Measurements from ENCODE around the gene HOXA9. TPM values are rescaled to one million over a fixed set of nuclear protein-coding genes. Genes with fewer than 3 reads are reported as not detected.

HOXA9 gene
- total and polyA plus RNA-seq, 2 of the 4 experiments (the other 2 are of a cell fraction), result 0.18 to 0.32 TPM

GRCh38 chr7:27154901-27155815, 10.2 kb downstream of the HOXA9 start (continued):
- no peak for TF ChIP-seq BHLHE40 (IDR thresholded peaks at IDR 0.05; ENCODE audit: low read depth, low read length)
- no peak for TF ChIP-seq RCOR1 (IDR thresholded peaks at IDR 0.05; ENCODE audit: insufficient replicate concordance, low read length)
- no peak for TF ChIP-seq SMC3 (IDR thresholded peaks at IDR 0.05; ENCODE audit: low read depth, low read length)

DNA sequence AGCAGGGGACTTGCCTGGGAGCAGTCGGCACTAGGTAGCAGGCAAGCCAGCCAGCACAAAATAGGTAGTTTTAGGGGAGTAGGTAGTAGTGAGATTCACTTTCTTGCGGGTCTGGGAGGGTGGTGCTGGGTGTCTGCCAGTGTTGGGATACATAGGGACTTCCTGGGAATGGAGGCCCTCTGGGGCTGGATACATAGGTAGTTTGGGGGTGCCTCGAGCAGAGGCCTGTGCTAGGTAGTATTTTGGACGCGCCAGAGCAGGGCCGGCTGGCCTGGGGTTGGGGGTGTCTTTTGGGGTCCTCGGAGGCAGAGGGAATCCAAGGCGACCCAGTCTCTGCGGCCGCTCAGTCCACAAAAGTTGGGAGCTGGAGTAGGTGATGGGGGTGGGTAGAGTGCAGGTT, 11.0 kb downstream of the HOXA9 start:
- POLR2A ChIA-PET (ENCODE audit: unreplicated experiment), result no interaction called here
- Histone ChIP-seq H3K56ac (ENCODE audit: extremely low read depth, insufficient read depth, low read length) (no peak overlapping the region), H4K91ac (ENCODE audit: insufficient read depth, low read depth, low read length) (no peak overlapping the region), H2BK5ac (ENCODE audit: low read depth, low read length, poor library complexity, severe bottlenecking) (no peak overlapping the region), H2AFZ (replicated peaks; ENCODE audit: low read length, poor library complexity) (no peak overlapping the region), H2BK20ac (ENCODE audit: low read depth, low read length) (no peak overlapping the region), H3K36me3 (ENCODE audit: control insufficient read depth, insufficient read depth, low read length) (no peaks in the 10 kb centered on the region), H3K4ac (ENCODE audit: low read depth, low read length) (no peak overlapping the region), H3K4me2 (ENCODE audit: low read depth, low read length) (no peak overlapping the region), H2BK15ac (ENCODE audit: low read depth, low read length) (no peak overlapping the region), H2BK120ac (ENCODE audit: low read depth, low read length) (no peak overlapping the region), H3K9ac (ENCODE audit: low read depth, low read length) (no peak overlapping the region), H3K23ac (ENCODE audit: low read depth, low read length) (no peak overlapping the region), H3K18ac (ENCODE audit: low read depth, low read length) (no peak overlapping the region), H3K79me1 (ENCODE audit: low read depth in 1 of 2, low read length in 2 of 2) (0 out of 4 replicates have a peak, but pooled peaks cover 0 to 12% of the 10 kb centered on the region in 2 experiments), H3K4me3 (ENCODE audit: insufficient read depth, low read depth, low read length) (no peak overlapping the region), H2AK9ac (replicated peaks; ENCODE audit: low read depth, low read length, poor library complexity) (no peak overlapping the region), H4K8ac (ENCODE audit: low read depth in 2 of 2, low read length in 2 of 2) (no peak overlapping the region), H3K14ac (replicated peaks; ENCODE audit: low read depth, low read length) (no peak overlapping the region), H3K27ac (ENCODE audit: insufficient read depth, low read length) (no peak overlapping the region), H4K20me1 (ENCODE audit: insufficient read depth, low read length) (no peaks in the 10 kb centered on the region), H4K5ac (ENCODE audit: low read depth, low read length) (no peak overlapping the region), H3K9me3 (ENCODE audit: control insufficient read depth, insufficient read depth, low read length) (no peaks in the 10 kb centered on the region), H3K4me1 (ENCODE audit: control insufficient read depth, insufficient read depth, low read length) (peaks cover 6% of the 10 kb centered on the region; the same call in 1 of the 2 replicates), H2AK5ac (ENCODE audit: low read depth, low read length) (no peak overlapping the region), H3K27me3 (ENCODE audit: control insufficient read depth, insufficient read depth, low read length) (no peaks in the 10 kb centered on the region; the same call in 1 of the 2 replicates), H3K9me1 (ENCODE audit: insufficient read depth, low read length) (peaks cover 3% of the 10 kb centered on the region; the same call in 1 of the 2 replicates)
- 85% methylated on average over 5 of the region's 10 CpGs; no CpG with 5 or more reads in 1 of the 2 experiments for WGBS, 2 experiments (ENCODE audit: extremely low coverage in 2 of 2, insufficient read length in 1 of 2)
- dilution Hi-C loops (cut with HindIII; ENCODE audit: low sequenced_read_pairs, unreplicated experiment), result no loop called here
- no peak for ATAC-seq (ENCODE audit: low read depth)
- in situ Hi-C loops (cut with MboI; ENCODE audit: low sequenced_read_pairs), result no loop called here
- no TSS peak for BruUV-seq (replicated peaks)
- CTCF ChIA-PET, result no interaction called here
- no peak for DNase-seq
- TF ChIP-seq MAFK (IDR thresholded peaks at IDR 0.05; ENCODE audit: low read depth, low read length) (no peak), RCOR1 (IDR thresholded peaks at IDR 0.05; ENCODE audit: insufficient replicate concordance, low read length) (no peak), RFX5 (IDR thresholded peaks at IDR 0.05; ENCODE audit: low read depth, low read length) (no peak), ELK1 (IDR thresholded peaks at IDR 0.05; ENCODE audit: borderline replicate concordance, low read depth, low read length) (no peak), NFE2L2 (IDR thresholded peaks at IDR 0.05; ENCODE audit: low read depth, low read length) (no peak), MAZ (IDR thresholded peaks at IDR 0.05; ENCODE audit: borderline replicate concordance, low read depth, low read length) (no peak), RAD21 (IDR thresholded peaks at IDR 0.05; ENCODE audit: low read length) (no peak)
- TF ChIP-seq, protein P1, sequence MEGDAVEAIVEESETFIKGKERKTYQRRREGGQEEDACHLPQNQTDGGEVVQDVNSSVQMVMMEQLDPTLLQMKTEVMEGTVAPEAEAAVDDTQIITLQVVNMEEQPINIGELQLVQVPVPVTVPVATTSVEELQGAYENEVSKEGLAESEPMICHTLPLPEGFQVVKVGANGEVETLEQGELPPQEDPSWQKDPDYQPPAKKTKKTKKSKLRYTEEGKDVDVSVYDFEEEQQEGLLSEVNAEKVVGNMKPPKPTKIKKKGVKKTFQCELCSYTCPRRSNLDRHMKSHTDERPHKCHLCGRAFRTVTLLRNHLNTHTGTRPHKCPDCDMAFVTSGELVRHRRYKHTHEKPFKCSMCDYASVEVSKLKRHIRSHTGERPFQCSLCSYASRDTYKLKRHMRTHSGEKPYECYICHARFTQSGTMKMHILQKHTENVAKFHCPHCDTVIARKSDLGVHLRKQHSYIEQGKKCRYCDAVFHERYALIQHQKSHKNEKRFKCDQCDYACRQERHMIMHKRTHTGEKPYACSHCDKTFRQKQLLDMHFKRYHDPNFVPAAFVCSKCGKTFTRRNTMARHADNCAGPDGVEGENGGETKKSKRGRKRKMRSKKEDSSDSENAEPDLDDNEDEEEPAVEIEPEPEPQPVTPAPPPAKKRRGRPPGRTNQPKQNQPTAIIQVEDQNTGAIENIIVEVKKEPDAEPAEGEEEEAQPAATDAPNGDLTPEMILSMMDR (conservative IDR thresholded peaks at IDR 0.05; ENCODE audit: low read depth, low read length), result no peak
- intact Hi-C loops (cut with micrococcal nuclease), result no loop called here

Measured in IMR-90 (cell line).